8988T (cell line): ENCODE measurements around the gene NPY4R.
"Not testable (repeated sequence)": the region's sequence is repeated elsewhere in the genome, so short reads cannot be mapped to it uniquely, and the experiment has no call there.

ENCODE experiments used
- DNase-seq: peaks from one replicate; pipeline ENCODE4 v3.0.0; 2011

The NPY4R gene, protein sequence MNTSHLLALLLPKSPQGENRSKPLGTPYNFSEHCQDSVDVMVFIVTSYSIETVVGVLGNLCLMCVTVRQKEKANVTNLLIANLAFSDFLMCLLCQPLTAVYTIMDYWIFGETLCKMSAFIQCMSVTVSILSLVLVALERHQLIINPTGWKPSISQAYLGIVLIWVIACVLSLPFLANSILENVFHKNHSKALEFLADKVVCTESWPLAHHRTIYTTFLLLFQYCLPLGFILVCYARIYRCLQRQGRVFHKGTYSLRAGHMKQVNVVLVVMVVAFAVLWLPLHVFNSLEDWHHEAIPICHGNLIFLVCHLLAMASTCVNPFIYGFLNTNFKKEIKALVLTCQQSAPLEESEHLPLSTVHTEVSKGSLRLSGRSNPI

DNA sequence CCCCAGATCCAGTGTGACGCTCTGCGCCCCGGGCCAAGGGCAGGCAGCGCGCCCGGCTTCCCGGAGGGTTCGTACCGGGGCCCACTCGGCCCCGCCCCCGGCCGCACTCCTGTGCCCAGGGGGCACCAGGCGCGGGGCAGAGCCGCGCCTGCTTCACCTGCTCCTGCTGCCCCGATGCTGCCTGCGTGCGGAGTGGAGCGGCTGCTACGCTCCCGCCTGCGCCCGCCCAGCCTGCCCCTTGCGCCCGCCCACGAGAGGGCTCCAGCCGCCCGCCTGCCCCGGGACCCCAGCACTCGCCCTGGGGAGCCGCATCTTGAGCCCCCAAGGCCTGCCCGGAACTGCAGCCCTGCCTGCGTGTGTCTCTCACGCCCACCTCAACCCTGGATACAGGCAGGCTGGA lies at the start of gene NPY4R:
Gene NPY4R, minus strand, starts transcription at position 194 of the 400 bp plus-strand sequence. CDS start 3,323 bp downstream, outside the sequence.
- DNase-seq, result not testable (repeated sequence)

DNA sequence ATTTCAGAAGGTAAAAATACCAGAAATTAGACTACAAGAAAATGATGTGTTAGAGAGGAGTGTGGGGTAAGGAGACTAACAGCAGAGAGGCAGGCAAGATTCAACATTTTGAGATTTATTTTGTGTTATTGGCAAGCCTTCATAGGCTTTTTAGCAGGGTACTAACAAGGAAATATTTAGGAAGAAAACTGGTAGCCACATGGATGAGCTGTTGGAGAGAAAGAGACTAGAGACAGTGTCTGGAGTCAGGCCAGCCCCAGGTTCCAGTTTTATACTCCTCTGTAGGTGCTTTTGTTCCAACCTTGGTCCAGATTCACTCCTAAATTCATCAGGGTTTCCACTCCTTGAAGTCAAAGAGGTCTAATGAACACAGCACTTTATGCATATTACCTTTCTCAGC lies 49.6 kb upstream of the NPY4R start:
- no peak for DNase-seq

DNA sequence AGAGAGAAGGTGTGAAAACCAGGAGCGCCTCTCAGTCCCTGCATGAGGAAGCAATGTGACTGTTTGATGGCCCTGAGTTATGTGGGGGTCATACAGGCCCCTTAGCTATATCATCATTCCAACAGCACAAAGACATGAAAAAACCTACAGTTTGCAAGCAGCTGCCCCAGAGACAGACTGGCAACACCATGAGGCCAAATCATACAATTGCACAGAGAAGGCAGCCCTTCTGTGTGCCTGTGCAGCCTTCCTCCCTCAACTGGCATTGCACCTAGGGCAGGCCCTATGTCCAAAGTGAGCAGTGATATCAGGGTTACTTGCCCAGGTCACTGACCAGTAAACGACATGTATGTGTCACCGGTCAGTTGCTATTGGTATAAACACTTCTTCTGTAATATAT lies 49.1 kb upstream of the NPY4R start:
- DNase-seq, result no peak

DNA sequence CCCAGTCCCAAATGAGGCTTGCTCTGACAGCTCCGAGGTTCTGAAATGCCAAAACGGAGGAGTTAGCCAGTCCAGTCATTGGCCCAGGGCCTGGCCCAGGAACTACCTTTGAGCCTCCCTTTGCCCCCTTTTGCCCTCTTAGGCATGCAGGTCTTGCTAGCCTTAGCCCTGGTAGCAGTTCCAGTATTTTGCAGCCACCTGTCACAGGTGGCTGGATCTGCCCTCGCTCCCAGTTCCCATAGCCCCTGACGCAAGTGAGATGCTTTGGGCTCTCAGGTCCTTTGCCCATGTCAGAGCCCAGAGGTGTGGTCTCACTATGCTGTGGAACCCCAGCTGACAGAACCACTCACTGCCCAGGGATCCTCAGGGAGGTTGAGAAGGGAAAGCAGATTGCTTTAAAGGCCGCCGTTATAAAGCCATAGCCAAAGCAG lies 48.7 kb upstream of the NPY4R start:
- no peak for DNase-seq

DNA sequence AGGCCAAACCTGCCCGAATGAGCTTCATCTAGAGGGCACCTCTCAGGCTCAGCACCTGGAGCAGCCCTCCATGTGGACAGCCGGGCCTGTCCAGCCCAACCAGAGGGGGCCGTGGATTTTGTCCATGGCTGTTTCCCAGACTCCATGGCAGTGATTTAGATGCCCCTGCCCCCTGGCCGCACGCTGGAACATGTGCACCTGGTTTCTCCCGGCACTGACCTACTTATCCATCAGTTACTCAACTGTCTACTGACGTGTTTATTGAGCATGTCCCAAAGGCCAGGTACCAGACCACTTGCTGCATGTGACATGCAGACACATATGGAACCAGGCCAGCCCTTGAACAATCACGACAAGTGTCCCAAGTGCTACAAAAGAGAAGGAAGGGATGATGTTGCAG lies 47.6 kb upstream of the NPY4R start:
- DNase-seq, result not testable (repeated sequence)

DNA sequence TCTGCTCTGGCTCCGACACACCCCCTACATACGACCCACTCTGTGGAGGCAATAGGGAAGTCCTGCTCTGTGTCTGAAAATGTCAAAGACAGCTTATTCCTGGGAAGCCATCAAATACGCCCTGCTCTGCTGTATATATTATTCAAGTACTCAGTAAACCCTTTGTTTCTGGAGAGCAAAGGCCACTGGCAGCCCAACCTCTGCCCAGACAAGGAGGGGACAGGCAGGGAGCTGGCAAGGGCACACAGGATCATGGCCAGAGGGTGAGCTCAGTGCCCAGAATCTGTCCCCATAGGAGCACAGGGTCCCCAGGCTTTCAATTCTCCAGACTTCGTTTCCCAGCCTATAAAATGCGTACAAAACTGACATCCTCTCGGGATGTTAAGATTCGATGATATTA lies 47.0 kb upstream of the NPY4R start:
- not testable (repeated sequence) for DNase-seq

DNA sequence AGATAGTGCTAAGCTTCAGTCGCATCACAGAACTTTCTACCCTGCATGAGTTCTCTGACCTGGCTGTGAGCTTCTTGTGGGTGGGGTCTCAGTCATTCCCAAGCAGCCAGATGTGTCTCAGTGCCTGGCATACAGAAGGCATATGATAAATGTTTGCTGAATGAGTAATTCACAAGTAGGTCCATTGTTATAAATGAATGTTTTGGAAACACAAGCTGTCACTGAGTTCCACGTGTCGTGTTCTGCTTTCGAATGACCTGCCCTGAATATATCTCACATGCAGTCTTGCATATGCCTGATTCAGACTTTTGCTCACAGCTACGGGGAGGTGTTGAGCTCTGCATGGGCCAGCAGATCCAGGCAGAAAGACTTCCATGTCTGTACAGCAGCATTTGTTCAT lies 46.2 kb upstream of the NPY4R start:
- not testable (repeated sequence) for DNase-seq

DNA sequence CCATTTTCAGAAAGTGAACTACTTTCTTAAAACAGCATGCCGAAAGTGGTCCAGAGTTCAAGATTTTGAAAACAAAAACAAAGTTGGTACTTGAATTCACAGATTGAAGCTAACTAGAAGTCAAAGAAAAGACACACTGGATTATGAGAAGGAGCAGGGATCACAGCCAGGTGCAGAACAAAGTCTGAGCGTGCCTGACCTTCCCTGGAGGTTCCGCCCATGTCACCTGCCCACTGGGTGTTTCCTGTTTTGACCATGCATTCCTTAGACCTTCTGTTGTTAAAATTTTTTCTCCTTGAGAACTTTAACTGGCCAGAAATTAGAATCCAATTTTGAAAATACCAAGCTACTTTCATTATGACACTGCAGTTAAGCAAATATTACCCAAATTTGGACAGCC lies 34.2 kb upstream of the NPY4R start:
- DNase-seq, result not testable (repeated sequence)

DNA sequence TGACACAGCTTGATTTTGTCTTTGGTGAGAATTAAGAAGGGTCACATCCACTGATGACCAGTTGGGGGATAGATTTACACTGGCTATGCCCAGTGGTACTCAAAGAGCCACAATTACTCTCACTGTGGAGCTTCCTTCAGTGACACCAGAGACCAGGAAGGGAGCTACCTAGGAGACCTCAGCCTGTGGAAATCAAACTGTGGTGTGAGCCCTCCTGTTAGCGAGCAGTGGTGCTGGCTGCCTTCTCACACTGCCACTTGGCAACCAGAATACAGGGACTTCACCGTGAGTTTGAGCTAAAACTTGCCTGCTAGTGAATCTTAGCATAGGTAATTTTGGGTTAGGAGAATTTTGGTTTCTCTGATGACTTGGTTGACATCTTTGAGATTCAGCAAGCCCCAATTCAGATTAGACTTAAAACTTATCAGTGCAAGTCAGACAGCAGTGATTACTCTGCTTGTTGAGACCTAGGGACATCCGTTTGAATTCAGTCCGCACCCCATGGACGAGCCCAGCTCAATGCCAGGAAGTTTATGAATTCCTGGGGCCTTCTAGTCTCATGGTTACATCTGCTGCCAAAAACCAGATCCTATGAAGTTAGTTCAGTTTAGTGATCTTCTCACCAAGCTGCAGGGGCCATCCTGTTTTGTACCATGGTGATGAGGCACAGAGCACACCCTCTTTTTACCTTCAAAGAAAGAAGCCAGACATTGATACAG lies 33.4 kb upstream of the NPY4R start:
- DNase-seq, result not testable (repeated sequence)

DNA sequence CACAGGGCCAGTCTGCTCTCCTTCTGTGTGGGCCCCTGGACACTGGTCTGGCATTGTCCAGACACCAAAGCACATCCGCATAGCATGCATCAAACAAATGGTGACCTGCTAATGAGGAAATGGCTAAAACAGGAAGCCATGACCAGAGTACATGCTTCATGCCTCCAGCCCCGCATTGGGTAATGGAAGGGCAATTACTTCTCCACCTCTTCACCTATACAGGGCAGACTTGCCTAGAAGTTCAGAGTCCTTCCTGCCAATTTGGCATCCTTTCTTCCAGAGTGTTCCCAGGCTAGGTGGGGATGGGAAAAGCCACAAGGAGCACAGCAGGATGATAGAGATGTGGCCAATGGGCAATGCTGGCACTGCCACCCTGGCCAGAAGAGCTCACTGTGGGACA lies 32.1 kb upstream of the NPY4R start:
- DNase-seq, result not testable (repeated sequence)

DNA sequence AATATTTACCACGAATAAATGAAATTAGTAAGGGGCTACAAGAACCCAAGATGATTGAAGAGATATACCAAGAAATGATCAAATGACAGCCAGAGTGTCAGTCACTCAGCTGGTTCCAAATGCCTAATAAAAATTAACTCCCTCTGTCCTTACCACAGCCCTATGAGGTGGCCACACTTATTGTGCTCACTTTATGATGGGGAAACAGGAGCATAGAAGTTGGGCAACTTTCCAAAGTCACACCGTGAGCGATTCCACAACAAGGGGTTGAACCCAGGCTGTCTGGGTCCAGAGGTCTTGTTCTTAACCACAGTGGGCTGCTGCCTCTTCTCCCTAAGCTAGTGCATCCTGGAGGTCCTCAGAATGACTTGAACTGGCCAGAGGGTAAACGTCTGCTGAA lies 31.6 kb upstream of the NPY4R start:
- not testable (repeated sequence) for DNase-seq

DNA sequence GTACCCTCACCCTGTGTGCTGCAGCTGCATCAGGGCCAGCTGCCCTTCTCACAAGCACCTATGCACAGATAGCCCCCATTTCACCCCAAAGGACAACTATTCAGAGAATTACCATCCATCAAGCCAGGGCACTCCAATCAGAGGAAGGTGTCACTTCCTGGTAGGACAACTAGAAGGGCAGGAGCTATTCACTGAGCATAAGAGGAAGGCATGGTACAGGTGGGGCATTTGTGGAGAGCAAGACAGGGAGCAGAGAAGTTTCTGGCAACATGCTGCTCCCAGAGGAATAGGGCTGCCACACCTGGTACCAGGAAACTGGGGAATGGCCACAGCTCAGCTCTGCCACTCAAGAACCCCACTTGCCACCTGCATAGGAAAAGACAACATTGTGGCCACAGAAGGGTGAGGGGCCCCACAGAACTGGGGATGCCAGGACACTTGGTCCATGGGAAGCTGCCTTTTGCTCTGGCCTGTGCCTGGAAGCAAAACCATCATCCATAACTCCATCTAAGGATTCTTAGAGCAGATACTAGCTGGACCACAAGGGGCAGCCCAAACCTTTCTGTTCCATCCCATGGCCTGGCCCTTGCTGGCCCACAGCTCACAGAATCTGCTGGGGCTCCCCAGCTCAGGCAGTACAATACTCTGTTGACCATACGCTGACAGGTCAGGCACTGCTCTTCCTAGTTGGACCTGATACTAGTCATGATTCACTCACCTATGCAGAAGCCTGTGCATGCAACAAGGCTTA lies 25.8 kb upstream of the NPY4R start:
- not testable (repeated sequence) for DNase-seq

DNA sequence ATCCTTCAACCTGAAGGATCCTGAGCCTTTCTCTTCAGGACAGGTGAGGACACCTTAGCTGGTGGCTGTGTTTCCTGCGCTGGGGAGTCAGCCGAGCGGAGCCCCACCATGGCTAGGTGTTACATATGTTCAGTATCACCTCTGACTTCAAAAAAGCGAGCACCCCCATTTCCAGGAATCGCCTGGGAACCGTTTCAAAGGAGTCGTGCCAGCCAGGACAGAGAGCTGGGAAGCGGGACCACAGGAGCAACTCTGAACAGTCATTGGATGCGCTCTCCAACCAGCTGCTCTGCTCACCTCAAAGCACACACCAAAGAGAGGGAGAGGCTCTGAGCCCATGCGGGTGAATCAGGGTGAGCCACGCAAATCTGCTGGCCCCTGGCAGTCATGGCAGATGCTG lies 24.5 kb upstream of the NPY4R start:
- DNase-seq, result not testable (repeated sequence)

DNA sequence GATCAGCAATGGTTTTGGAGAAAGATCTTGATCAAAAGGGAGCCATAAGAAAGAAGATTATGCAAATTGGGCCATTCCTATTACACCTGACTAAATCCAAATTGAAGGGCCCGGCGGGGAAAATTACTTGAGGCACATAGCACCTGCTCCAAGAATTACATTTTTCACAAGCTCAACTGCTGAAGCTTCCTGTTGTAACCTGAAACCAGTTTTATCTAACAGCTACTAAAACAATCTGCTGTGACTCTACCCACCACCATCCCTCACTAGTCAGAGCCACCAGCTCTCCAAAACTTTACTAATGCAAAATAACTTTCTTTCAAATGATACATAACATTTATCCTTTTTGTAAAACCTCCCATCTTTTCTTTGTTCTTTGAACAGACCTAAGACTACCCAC lies 20.7 kb upstream of the NPY4R start:
- not testable (repeated sequence) for DNase-seq

DNA sequence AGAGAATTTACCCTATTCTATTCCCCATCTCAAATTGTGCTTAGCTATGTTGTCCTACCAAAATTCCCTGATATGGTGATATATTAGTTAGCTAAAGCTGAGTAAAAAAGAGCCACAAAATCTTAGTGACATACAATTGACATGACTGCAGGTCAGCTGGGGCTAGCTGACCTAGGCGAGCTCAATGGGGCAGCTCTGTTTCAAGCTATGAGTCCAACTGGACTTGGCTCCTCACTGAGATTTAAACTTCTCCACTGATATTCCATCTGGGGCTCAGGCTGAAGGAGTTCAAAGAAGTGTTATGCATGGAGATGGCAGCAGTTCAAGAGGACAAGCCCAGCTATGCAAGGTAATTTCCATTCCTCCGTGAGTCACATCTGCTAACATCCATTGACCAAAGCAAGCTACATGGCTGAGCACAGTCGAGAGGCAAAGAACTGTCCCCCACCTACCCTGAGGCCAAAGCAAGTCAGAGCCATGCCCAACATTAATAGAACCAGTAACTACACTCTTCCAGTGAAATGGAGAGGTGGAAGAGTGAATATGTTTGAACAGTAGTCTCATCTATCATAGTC lies 9.1 kb upstream of the NPY4R start:
- not testable (repeated sequence) for DNase-seq

DNA sequence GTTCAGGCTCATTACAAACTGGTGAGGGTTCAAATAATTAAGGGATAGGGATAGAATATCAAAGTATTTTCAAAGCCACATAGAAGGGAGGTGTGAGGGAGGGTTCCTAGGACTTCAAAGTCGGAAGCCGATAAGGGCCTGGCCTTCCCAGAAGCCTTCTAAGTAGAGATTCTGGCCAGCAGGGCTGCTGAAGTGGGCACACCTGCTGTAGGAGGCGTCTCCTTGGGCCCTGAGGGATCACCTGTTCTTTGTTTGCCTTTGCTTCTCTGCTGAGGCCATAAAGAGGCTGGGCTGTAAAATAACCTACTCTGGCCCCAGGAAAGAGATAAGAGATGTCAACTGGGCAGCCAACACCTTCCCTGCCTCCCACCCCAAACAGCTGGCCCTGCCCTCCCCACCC lies 8.0 kb upstream of the NPY4R start:
- DNase-seq, result not testable (repeated sequence)

DNA sequence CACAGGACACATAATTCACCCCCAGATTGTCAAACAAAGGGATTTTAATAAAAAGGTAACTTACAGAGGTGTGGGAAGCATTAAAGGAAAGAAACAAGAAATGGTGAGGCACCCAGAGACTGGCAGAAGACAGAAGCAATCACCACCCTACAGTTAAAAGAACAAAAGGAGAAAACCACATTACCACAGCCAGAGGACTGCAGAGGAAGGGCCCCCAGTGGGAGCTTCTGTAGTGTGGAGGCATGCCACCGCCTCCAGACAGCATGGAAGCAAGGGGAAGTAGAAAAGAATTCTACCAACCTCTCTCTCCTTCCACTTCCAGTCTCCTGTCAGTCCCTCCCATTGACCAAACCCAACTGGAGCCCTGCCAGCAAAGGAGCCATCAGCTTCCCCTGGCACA lies 4.4 kb upstream of the NPY4R start:
- not testable (repeated sequence) for DNase-seq

DNA sequence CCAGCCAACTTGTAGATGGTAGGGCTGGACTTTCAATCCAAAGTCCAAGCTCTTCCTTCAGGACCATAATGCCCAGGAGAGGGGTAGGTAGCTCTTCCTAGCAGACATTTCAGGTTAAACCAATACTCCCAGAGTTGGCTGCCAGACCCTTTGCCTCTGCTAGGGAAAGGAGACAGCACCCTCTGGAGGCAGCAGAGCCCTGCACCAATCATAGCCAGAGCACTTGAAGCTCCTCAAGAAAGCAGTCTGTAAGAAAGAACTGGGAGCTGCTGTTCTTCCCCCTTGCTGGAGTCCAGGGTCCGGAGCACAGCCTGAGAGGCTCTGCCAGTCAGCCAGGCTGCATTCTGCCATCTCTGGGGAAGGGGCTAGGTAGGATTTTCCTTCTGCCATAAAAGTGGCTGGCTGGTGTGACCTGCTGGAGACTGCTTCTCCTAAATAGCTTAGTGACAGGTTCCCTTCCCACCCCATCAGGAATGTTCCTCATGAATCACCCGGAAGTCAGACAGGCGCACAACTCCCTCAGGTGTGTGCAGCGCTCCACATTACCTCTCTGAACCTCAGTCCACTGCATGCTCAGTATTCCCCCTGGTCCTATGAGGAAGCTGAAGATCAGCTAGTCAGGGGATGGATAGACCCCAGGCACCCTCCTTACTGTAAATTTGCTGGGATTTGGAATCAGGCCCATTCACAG lies 2.5 kb upstream of the NPY4R start:
- DNase-seq, result not testable (repeated sequence)

DNA sequence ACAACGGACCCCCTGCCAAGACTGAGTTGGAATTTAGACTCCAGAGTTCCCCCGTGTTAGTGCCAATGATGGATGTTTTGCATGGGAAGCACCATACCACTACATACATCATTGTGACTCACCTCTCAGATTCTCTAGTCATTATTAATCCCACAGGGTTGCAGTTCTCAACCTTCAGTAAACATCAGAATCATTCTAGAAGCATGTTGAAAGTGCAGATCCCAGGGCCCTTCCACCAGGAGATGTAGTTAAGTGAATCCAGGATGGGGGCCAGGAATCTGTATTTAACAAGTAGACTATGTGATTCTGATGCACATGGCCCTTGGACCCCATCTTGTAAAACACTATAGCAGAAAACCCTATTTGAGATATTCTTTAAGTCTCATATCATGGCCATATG lies 2.1 kb downstream of the NPY4R start:
- DNase-seq, result not testable (repeated sequence)

DNA sequence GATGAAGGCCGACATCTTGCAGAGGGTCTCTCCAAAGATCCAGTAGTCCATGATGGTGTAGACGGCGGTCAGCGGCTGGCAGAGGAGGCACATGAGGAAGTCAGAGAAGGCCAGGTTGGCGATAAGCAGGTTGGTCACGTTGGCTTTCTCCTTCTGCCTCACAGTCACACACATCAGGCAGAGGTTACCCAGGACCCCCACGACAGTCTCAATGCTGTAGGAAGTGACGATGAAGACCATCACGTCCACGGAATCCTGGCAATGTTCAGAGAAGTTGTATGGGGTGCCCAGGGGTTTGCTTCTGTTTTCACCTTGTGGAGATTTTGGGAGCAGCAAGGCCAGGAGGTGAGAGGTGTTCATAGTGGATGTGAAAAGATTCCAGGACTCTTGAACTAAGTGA lies 3.5 kb downstream of the NPY4R start:
- DNase-seq, result not testable (repeated sequence)

DNA sequence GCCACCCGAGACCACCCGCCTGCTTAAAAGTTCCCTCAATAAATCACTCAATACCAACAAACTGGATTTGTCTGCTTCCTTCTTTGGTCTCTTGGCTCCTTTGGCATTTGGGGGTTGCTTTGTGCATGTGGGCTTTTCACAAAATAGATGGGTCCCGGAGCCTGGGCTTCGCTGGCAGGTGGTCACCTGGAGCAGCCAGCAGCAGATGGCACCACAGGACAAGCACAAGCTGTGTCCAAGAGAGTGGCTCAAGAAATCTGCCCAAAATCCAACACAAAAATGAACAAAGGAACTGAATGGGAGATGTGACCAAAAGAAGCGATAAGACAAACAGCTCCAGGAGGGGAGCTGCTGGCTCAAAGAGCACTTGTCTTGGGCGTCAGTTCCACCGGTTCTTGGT lies 6.2 kb downstream of the NPY4R start:
- not testable (repeated sequence) for DNase-seq

DNA sequence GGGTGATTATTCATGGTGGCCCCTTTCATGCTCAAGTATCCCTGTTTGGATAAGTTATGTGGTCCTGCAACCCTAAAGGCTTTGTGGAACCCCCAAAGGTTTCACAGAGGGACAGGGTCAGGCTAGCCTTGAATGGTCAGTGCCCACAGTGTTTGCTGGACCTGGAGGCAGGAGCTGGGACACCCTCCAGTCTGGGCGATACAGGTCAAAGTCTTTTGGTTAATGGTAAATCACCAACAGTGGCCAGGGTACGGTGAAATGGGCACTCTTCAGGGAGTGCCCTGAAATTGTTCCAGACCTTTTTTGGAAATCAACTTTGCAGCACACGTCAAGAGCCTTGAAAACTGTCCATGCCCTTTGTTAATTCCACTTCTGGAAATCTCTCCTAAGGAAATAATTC lies 8.7 kb downstream of the NPY4R start:
- DNase-seq, result not testable (repeated sequence)
